Endothelial cell of umbilical vein (primary cell): ENCODE measurements around the gene EP400. TPM values are rescaled to one million over a fixed set of nuclear protein-coding genes. Genes with fewer than 3 reads are reported as not detected.
"Not testable (repeated sequence)": the region's sequence is repeated elsewhere in the genome, so short reads cannot be mapped to it uniquely, and the experiment has no call there.

Source experiments
- BruUV-seq: library from RNA; stranded (reverse); fragments of 400-500 nt; replicated peaks from 2 replicates; lab custom pipeline; 2021; lab: Mats Ljungman, UMichigan
- CTCF ChIA-PET: fragments of 300-600, 350-600 bp; sonication (Branson Sonifier 250); formaldehyde crosslinking; loops from one replicate; lab custom pipeline; 2021; ENCODE audit warnings: antibody characterized with exemption, inconsistent platforms; lab: Charles Lee
- POLR2A ChIA-PET: fragments of 300-600, 350-600 bp; sonication (Branson Sonifier 250); formaldehyde crosslinking; loops from one replicate; lab custom pipeline; 2021; ENCODE audit warnings: antibody characterized with exemption, inconsistent platforms; lab: Charles Lee
- DNase-seq: peaks from one replicate; pipeline ENCODE4 v3.0.0-alpha.2; 2011; ENCODE audit warnings: low read depth, low spot score
- FAIRE-seq: peaks from 2 replicates; lab custom pipeline; 2011; peaks lifted over from hg19 to GRCh38; lab: Jason Lieb, UNC
- H2AFZ ChIP-seq: 2 replicates; pipeline ENCODE4 v1.6.0; 2012; ENCODE audit warnings: low read depth, low read length, control low read depth, inconsistent platforms
- H3K27ac ChIP-seq: 2 replicates; pipeline ENCODE4 v1.5.1; 2011; ENCODE audit warnings: low read depth, mild to moderate bottlenecking, control low read depth, low read length, moderate library complexity; ENCODE audit not compliant: insufficient read depth
- H3K27me3 ChIP-seq, 2 experiments: 2 replicates each; pipeline versions ENCODE4 v1.6.0 to v1.6.1; 2011; ENCODE audit warnings: low read length in 2 of 2, mixed read lengths in 1 of 2; ENCODE audit not compliant: control insufficient read depth in 2 of 2, insufficient read depth in 2 of 2
- H3K36me3 ChIP-seq, 2 experiments: 2 replicates in 1 of 2; 3 replicates in 1 of 2; pipeline ENCODE4 v1.5.1; 2011; ENCODE audit warnings: low read length in 2 of 2, mild to moderate bottlenecking in 1 of 2, moderate library complexity in 1 of 2; ENCODE audit not compliant: control insufficient read depth in 2 of 2, insufficient read depth in 2 of 2; ENCODE audit errors: extremely low read depth in 1 of 2
- H3K4me1 ChIP-seq: 3 replicates; pipeline ENCODE4 v1.5.1; 2011; ENCODE audit warnings: mild to moderate bottlenecking, low read length; ENCODE audit not compliant: control insufficient read depth, insufficient read depth; ENCODE audit errors: extremely low read depth
- H3K4me2 ChIP-seq: 2 replicates; pipeline ENCODE4 v1.6.1; 2011; ENCODE audit warnings: low read length, control low read depth, mixed read lengths; ENCODE audit not compliant: insufficient read depth
- H3K4me3 ChIP-seq, 3 experiments: fragments of 200-600 bp in 1 of 3; sonication (generic), shearing (Covaris generic) in 1 of 3; replicated peaks in 1 of 3; 2 replicates each; pipeline ENCODE4 v1.5.1; 2011 to 2016; ENCODE audit warnings: control low read depth in 3 of 3, low read length in 3 of 3, mild to moderate bottlenecking in 2 of 3, inconsistent platforms in 1 of 3, low read depth in 1 of 3, moderate library complexity in 1 of 3; ENCODE audit not compliant: insufficient read depth in 1 of 3
- H3K79me2 ChIP-seq: 2 replicates; pipeline ENCODE4 v1.6.0; 2012; ENCODE audit warnings: low read length, inconsistent platforms; ENCODE audit not compliant: control insufficient read depth, insufficient read depth
- H3K9ac ChIP-seq: replicated peaks from 2 replicates; pipeline ENCODE3; 2011; ENCODE audit warnings: low read length, control low read depth; ENCODE audit not compliant: insufficient read depth; ENCODE audit errors: extremely low read depth
- H3K9me1 ChIP-seq: replicated peaks from 3 replicates; pipeline ENCODE4 v1.6.0; 2011; ENCODE audit warnings: mild to moderate bottlenecking, low read length; ENCODE audit not compliant: control insufficient read depth, insufficient read depth; ENCODE audit errors: extremely low read depth
- H3K9me3 ChIP-seq: replicated peaks from 2 replicates; pipeline ENCODE4 v1.5.1; 2012; ENCODE audit warnings: low read length, inconsistent platforms; ENCODE audit not compliant: control insufficient read depth, insufficient read depth
- H4K20me1 ChIP-seq: replicated peaks from 2 replicates; pipeline ENCODE3; 2011; ENCODE audit warnings: mild to moderate bottlenecking, low read length; ENCODE audit not compliant: control insufficient read depth, insufficient read depth; ENCODE audit errors: extremely low read depth
- CTCF ChIP-seq, 2 donors: IDR thresholded peaks; 1 replicate in 1 of 2; 2 replicates in 1 of 2; pipeline ENCODE4 v1.5.1; 2011; ENCODE audit warnings: low read length in 2 of 2, mild to moderate bottlenecking in 2 of 2, moderate library complexity in 2 of 2, control low read depth in 1 of 2, inconsistent platforms in 1 of 2, low read depth in 1 of 2; ENCODE audit not compliant: insufficient read depth in 1 of 2; ENCODE audit errors: extremely low read depth in 1 of 2
- EZH2 ChIP-seq: IDR thresholded peaks from 2 replicates; pipeline ENCODE4 v1.6.1; 2012; ENCODE audit warnings: borderline replicate concordance, low read depth, mild to moderate bottlenecking, moderate library complexity, low read length, inconsistent platforms; ENCODE audit not compliant: severe bottlenecking
- FOS ChIP-seq: IDR thresholded peaks from 2 replicates; pipeline ENCODE4 v1.6.1; 2011; ENCODE audit warnings: mild to moderate bottlenecking, low read length, moderate library complexity, borderline replicate concordance; ENCODE audit not compliant: insufficient read depth
- GATA2 ChIP-seq: IDR thresholded peaks from 2 replicates; pipeline ENCODE4 v1.7.0; 2011; ENCODE audit warnings: low read depth, mild to moderate bottlenecking, moderate library complexity, mixed read lengths, low read length; ENCODE audit not compliant: insufficient read length, insufficient read depth
- MYC ChIP-seq: IDR thresholded peaks from one replicate; pipeline ENCODE4 v1.6.1; 2011; ENCODE audit warnings: mild to moderate bottlenecking, low read depth, low read length
- POLR2AphosphoS5 ChIP-seq: IDR thresholded peaks from 2 replicates; pipeline ENCODE4 v1.6.1; 2012; ENCODE audit warnings: low read depth, mild to moderate bottlenecking, control low read depth, low read length, moderate library complexity; ENCODE audit not compliant: insufficient read depth
- dilution Hi-C: fragments of 300-500 bp; cut with MboI; formaldehyde crosslinking; loops from one replicate; pipeline ENCODE4 v1.15.0; 2019; ENCODE audit warnings: low sequenced_read_pairs; ENCODE audit not compliant: extremely low pct_ligation_motif_present
- intact Hi-C: fragments of 100-400 bp; cut with micrococcal nuclease; formaldehyde crosslinking; loops from one replicate; pipeline ENCODE4 v1.10.0; 2022
- polyA plus RNA-seq, 4 experiments: library from polyadenylated mRNA; depleted of rRNA in 3 of 4; stranded (reverse) in 3 of 4; unstranded in 1 of 4; fragments of >200 nt; gene quantifications; 2 replicates each; pipeline versions ENCODE4 v1.2.1 to v1.2.3, GENCODE V29; 2011 to 2012; ENCODE audit warnings: missing spikeins in 1 of 4
- total RNA-seq: library from RNA; stranded (reverse); gene quantifications from 2 replicates; pipeline ENCODE4 v1.2.3, GENCODE V29; 2021

Gene EP400
- total and polyA plus RNA-seq, 2 donors (not counting 3 experiments of a cell fraction or from before 2014, with no cell fraction given), result 9.0 to 57.7 TPM

- Histone ChIP-seq H3K4me1 (peaks cover 19% of the 10 kb centered on the region), H3K4me2 (no peak overlapping the region), H3K36me3 (peaks cover 3 to 9% of the 10 kb centered on the region in 2 experiments), H3K27ac (no peak overlapping the region), H3K4me3 (no peak overlapping the region), H3K27me3 (no peaks in the 10 kb centered on the region), H3K79me2 (peaks cover 4% of the 10 kb centered on the region), H4K20me1 (no peaks in the 10 kb centered on the region), H3K9ac (no peak overlapping the region), H3K9me3 (no peaks in the 10 kb centered on the region), H2AFZ (no peak overlapping the region), H3K9me1 (no peaks in the 10 kb centered on the region)
- TF ChIP-seq FOS (no peak), EZH2 (no peak), POLR2AphosphoS5 (no peak), GATA2 (no peak), MYC (no peak), CTCF (IDR thresholded peaks at IDR 0.05; ENCODE audit: extremely low read depth in 1 of 2, insufficient read depth in 1 of 2, low read depth in 1 of 2, low read length in 2 of 2) (no peak)
- DNase-seq, result no peak
- dilution Hi-C loops (no loop called here), intact Hi-C loops (no loop called here)
- no TSS peak for BruUV-seq
- FAIRE-seq, result no peak
- CTCF ChIA-PET, result no interaction called here
- POLR2A ChIA-PET, result no interaction called here
Observed at GRCh38 chr12:132079695-132080094, 130.0 kb downstream of the EP400 start.

- DNase-seq, H3K4me3 ChIP-seq, H2AFZ ChIP-seq, CTCF ChIA-PET, H4K20me1 ChIP-seq, H3K36me3 ChIP-seq, H3K9me1 ChIP-seq, FAIRE-seq, BruUV-seq, dilution Hi-C loops, H3K27me3 ChIP-seq, H3K9me3 ChIP-seq, H3K4me2 ChIP-seq, H3K27ac ChIP-seq, intact Hi-C loops, H3K9ac ChIP-seq, H3K79me2 ChIP-seq, POLR2A ChIA-PET: not testable (repeated sequence)
- H3K4me1 ChIP-seq, result peaks cover 25% of the 10 kb centered on the region
Observed at GRCh38 chr12:132080515-132080914, 130.8 kb downstream of the EP400 start.
